Inflammatory macrophage treated with lipopolysaccharide for 4 hours (primary cell): ENCODE measurements around the gene C19orf25.
A peak's percentile ranks its signal among the peaks of the same experiment; 100 is the strongest.
"Not testable (repeated sequence)": the region's sequence is repeated elsewhere in the genome, so short reads cannot be mapped to it uniquely, and the experiment has no call there.

Experiments used
- DNase-seq: peaks from one replicate; pipeline ENCODE4 v3.0.0-alpha.2; 2020

The C19orf25 gene

GRCh38 chr19:1511318-1512317 is 32.6 kb upstream of the C19orf25 start:
- no peak for DNase-seq

- DNase-seq = no peak
These were observed 31.8 kb upstream of the C19orf25 start for GRCh38 chr19:1510807-1511206.

GRCh38 chr19:1510442-1510806 is 31.4 kb upstream of the C19orf25 start:
- no peak for DNase-seq

GRCh38 chr19:1509602-1510441 is 30.8 kb upstream of the C19orf25 start:
- DNase-seq = no peak

GRCh38 chr19:1508507-1508856 is 29.5 kb upstream of the C19orf25 start:
- no peak for DNase-seq

- DNase-seq = peak; percentile 85
These were observed 28.9 kb upstream of the C19orf25 start for GRCh38 chr19:1507763-1508506.

- no peak for DNase-seq
These were observed 28.2 kb upstream of the C19orf25 start for GRCh38 chr19:1507192-1507660.

- no peak for DNase-seq
These were observed 27.2 kb upstream of the C19orf25 start for GRCh38 chr19:1505991-1506881.

GRCh38 chr19:1505012-1505411 is 26.0 kb upstream of the C19orf25 start:
- no peak for DNase-seq

- no peak for DNase-seq
These were observed 25.1 kb upstream of the C19orf25 start for GRCh38 chr19:1503925-1504773.

- DNase-seq = peak; percentile 49
These were observed 24.3 kb upstream of the C19orf25 start for GRCh38 chr19:1503089-1503924.

GRCh38 chr19:1502433-1503088 is 23.5 kb upstream of the C19orf25 start:
- no peak for DNase-seq

- no peak for DNase-seq
These were observed 22.2 kb upstream of the C19orf25 start for GRCh38 chr19:1501200-1501595.

- not testable (repeated sequence) for DNase-seq
These were observed 20.2 kb upstream of the C19orf25 start for GRCh38 chr19:1499231-1499630.

GRCh38 chr19:1497578-1498235 is 18.7 kb upstream of the C19orf25 start:
- no peak for DNase-seq

- DNase-seq = no peak
These were observed 17.9 kb upstream of the C19orf25 start for GRCh38 chr19:1496714-1497577.

- no peak for DNase-seq
These were observed 17.0 kb upstream of the C19orf25 start for GRCh38 chr19:1495799-1496713.
